ENCODE results near the gene IQCH. TPM values are rescaled to one million over a fixed set of nuclear protein-coding genes. Genes with fewer than 3 reads are reported as not detected.

Gene IQCH
- total RNA-seq, 1 experiment from 2014 or later: 1.1 TPM

DNA sequence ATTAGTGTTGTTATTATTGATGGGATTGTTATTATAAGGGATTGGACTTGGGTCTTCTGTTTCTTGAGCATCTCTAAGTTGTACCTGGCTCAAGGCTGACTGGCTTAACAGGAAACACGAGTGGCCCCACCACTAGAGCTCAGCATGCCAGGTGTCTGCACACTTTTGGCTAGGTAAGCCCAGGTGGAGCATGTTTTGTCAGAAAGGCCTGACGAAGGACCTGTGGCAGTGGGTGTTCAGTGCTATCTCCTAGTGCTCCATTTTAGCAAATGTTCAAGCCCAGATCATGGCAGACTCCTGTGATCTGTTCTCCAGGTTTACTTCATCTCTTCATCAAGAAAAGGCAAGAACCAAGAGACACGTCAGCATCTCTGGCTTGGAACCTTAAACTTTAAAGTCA is 291.3 kb downstream of the IQCH start:
- no peak overlapping the region for H2AFZ ChIP-seq (ENCODE audit: low read length)
- H3K4me3 Mint-ChIP-seq: no peak overlapping the region

More for the DNA sequence above, 291.3 kb downstream of the IQCH start:
- no peak overlapping the region for H2AK5ac ChIP-seq (ENCODE audit: insufficient read length, low read length)
- Mint-ChIP-seq H3K4me1 (peaks cover 36 to 37% of the 10 kb centered on the region in 2 experiments), H3K27ac (no peak overlapping the region), H3K9me3 (no peaks in the 10 kb centered on the region), H3K27me3 (ENCODE audit: low read depth) (peaks cover 4% of the 10 kb centered on the region; the same call in 1 of the 2 replicates), H3K36me3 (ENCODE audit: insufficient read depth in 1 of 3, low read depth in 3 of 3) (peaks cover 0 to 19% (median 9%) of the 10 kb centered on the region in 3 experiments; a peak in 4 of 7 replicates)
- no peaks in the 10 kb centered on the region for H3K79me2 ChIP-seq (ENCODE audit: insufficient read depth, low read length)
- no peak overlapping the region for H3K56ac ChIP-seq (ENCODE audit: insufficient read length, low read depth, low read length)
- H2BK15ac ChIP-seq (ENCODE audit: low read depth, low read length): no peak overlapping the region
- no peaks in the 10 kb centered on the region for H3K79me1 ChIP-seq (ENCODE audit: insufficient read depth, low read depth, low read length, poor library complexity, severe bottlenecking)
- no CpG with 5 or more reads among the region's 3 CpGs for WGBS (ENCODE audit: extremely low coverage, insufficient read length, low lambda C conversion rate)
- H3K27ac ChIP-seq (ENCODE audit: insufficient read length, low read depth, low read length): no peak overlapping the region
- H3K14ac ChIP-seq (ENCODE audit: insufficient read depth, low read length): no peak overlapping the region
- H3K23me2 ChIP-seq (ENCODE audit: insufficient read length, low read depth, low read length, poor library complexity, severe bottlenecking): peaks cover 10% of the 10 kb centered on the region
- H2BK120ac ChIP-seq (ENCODE audit: low read depth, low read length, poor library complexity, severe bottlenecking): no peak overlapping the region
- no peak overlapping the region for H3T11ph ChIP-seq (ENCODE audit: low read length)
- peaks cover 4% of the 10 kb centered on the region; the same call in 1 of the 2 replicates for H3K4me1 ChIP-seq (ENCODE audit: insufficient read depth, low read length)
- no peak overlapping the region for H3K4ac ChIP-seq (ENCODE audit: low read depth, low read length)
- H4K5ac ChIP-seq (ENCODE audit: insufficient read length, low read depth, low read length): no peak overlapping the region
- no peak overlapping the region for H2BK5ac ChIP-seq (ENCODE audit: insufficient read length, low read length)
- no peaks in the 10 kb centered on the region for H4K20me1 ChIP-seq (ENCODE audit: control insufficient read depth, insufficient read depth, insufficient read length)
- no peak overlapping the region for H3K9ac ChIP-seq (ENCODE audit: extremely low read depth, insufficient read length, low read length)
- H3K18ac ChIP-seq (ENCODE audit: insufficient read length, low read depth, low read length): no peak overlapping the region
- H3K4me2 ChIP-seq (ENCODE audit: insufficient read depth, insufficient read length, low read length): no peak overlapping the region
- no peak overlapping the region for H4K91ac ChIP-seq (ENCODE audit: insufficient read length, low read depth, low read length)
- H3K27me3 ChIP-seq (ENCODE audit: insufficient read depth, low read length): no peaks in the 10 kb centered on the region
- DNase-seq: no peak
- H3K23ac ChIP-seq (ENCODE audit: insufficient read length, low read depth, low read length): no peak overlapping the region
- no peak overlapping the region for H4K8ac ChIP-seq (replicated peaks; ENCODE audit: insufficient read length, low read depth, low read length)
- no peak overlapping the region for H2BK20ac ChIP-seq (ENCODE audit: low read depth, low read length, poor library complexity, severe bottlenecking)
- H3K9me3 ChIP-seq (ENCODE audit: control insufficient read depth, low read depth, low read length): no peaks in the 10 kb centered on the region
- TF ChIP-seq, protein P1, sequence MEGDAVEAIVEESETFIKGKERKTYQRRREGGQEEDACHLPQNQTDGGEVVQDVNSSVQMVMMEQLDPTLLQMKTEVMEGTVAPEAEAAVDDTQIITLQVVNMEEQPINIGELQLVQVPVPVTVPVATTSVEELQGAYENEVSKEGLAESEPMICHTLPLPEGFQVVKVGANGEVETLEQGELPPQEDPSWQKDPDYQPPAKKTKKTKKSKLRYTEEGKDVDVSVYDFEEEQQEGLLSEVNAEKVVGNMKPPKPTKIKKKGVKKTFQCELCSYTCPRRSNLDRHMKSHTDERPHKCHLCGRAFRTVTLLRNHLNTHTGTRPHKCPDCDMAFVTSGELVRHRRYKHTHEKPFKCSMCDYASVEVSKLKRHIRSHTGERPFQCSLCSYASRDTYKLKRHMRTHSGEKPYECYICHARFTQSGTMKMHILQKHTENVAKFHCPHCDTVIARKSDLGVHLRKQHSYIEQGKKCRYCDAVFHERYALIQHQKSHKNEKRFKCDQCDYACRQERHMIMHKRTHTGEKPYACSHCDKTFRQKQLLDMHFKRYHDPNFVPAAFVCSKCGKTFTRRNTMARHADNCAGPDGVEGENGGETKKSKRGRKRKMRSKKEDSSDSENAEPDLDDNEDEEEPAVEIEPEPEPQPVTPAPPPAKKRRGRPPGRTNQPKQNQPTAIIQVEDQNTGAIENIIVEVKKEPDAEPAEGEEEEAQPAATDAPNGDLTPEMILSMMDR (conservative IDR thresholded peaks at IDR 0.05): no peak
- no peak overlapping the region for H2BK12ac ChIP-seq (ENCODE audit: insufficient read length, low read depth, low read length)

Measured in H9 (cell line).